DND-41 (cell line): ENCODE results near the gene WWC1.

Source experiments
- EZH2 ChIP-seq: IDR thresholded peaks from 3 replicates; pipeline ENCODE4 v1.6.1; 2012; ENCODE audit warnings: borderline replicate concordance, low read depth, mild to moderate bottlenecking, moderate library complexity, low read length, inconsistent platforms; ENCODE audit not compliant: severe bottlenecking
- TF ChIP-seq, protein P1 (sequence below): IDR thresholded peaks from 2 replicates; pipeline ENCODE4 v1.5.1; 2012; ENCODE audit warnings: borderline replicate concordance, low read length, moderate library complexity, mild to moderate bottlenecking; ENCODE audit not compliant: poor library complexity, severe bottlenecking; ENCODE audit errors: extremely low read depth

DNA sequence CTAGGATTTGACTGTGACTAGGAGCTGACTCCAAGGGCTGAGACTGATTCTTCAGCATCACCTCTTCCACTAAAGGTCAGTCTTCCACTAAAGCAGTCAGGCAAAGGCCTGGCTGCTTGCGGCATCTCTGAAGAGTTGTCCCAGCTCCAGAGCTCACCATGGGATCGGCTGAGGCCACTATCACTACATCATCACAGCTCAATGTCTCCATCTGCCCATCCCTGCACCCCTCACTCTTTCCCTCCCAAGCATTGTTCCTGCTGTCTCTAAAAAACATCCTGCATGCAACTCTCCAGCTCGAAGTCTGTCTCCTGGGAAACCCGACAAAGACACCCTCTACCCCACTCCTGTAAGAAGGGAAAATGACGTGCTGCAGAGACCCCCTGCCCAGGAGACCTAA is 15.5 kb upstream of the WWC1 start:
- TF ChIP-seq, protein P1, sequence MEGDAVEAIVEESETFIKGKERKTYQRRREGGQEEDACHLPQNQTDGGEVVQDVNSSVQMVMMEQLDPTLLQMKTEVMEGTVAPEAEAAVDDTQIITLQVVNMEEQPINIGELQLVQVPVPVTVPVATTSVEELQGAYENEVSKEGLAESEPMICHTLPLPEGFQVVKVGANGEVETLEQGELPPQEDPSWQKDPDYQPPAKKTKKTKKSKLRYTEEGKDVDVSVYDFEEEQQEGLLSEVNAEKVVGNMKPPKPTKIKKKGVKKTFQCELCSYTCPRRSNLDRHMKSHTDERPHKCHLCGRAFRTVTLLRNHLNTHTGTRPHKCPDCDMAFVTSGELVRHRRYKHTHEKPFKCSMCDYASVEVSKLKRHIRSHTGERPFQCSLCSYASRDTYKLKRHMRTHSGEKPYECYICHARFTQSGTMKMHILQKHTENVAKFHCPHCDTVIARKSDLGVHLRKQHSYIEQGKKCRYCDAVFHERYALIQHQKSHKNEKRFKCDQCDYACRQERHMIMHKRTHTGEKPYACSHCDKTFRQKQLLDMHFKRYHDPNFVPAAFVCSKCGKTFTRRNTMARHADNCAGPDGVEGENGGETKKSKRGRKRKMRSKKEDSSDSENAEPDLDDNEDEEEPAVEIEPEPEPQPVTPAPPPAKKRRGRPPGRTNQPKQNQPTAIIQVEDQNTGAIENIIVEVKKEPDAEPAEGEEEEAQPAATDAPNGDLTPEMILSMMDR, result no peak
- TF ChIP-seq EZH2, result no peak
